ENCODE results near the gene WWC2.

Gene WWC2

DNA sequence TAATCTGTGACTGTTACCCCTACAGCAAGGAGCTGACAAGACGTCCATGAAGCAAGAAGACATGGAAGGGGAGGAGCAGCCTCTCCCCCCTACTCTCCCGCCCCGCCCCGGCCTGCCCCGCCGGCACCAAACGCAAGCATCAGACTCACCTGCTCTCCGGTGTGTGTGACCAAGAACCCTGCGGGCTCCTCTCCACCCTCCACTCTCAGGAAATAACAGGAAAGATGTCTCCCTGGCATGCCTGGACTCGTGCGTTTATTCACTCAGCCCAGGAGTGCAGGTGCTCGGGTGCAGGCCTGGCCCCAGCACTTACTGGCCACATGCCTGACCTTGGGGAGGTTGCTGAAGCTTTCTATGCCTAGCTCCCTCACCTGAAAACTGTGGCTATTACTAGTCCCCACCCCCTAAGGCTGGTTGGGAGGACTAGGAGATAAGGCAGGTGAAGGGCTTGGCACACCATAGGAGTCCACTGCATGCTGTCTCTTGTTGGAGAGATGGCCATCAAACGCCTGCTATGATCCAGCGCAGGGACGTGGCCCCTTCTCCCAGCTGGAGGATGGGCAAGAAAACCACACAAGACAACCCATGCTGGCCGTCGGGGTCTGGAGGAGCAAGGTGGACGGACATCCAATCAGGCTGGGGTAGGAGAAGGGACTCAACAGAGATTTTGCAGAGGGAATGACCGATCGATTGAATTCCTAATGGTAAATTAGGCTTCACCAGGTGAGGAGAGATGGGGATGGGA lies 258.0 kb downstream of the WWC2 start:
- DNase-seq (ENCODE audit: low read depth) = no peak
- TF ChIP-seq, protein P1, sequence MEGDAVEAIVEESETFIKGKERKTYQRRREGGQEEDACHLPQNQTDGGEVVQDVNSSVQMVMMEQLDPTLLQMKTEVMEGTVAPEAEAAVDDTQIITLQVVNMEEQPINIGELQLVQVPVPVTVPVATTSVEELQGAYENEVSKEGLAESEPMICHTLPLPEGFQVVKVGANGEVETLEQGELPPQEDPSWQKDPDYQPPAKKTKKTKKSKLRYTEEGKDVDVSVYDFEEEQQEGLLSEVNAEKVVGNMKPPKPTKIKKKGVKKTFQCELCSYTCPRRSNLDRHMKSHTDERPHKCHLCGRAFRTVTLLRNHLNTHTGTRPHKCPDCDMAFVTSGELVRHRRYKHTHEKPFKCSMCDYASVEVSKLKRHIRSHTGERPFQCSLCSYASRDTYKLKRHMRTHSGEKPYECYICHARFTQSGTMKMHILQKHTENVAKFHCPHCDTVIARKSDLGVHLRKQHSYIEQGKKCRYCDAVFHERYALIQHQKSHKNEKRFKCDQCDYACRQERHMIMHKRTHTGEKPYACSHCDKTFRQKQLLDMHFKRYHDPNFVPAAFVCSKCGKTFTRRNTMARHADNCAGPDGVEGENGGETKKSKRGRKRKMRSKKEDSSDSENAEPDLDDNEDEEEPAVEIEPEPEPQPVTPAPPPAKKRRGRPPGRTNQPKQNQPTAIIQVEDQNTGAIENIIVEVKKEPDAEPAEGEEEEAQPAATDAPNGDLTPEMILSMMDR (conservative IDR thresholded peaks at IDR 0.05; ENCODE audit: low read depth, low read length) = no peak
- H3K4me3 ChIP-seq (ENCODE audit: low read length) = no peak overlapping the region

GRCh38 chr4:183358215-183358755 lies 259.2 kb downstream of the WWC2 start:
- no peak for DNase-seq (ENCODE audit: low read depth)
- H3K4me3 ChIP-seq (ENCODE audit: low read length) = no peak overlapping the region
- TF ChIP-seq, protein P1 (conservative IDR thresholded peaks at IDR 0.05; ENCODE audit: low read depth, low read length) = no peak

- TF ChIP-seq, protein P1 (conservative IDR thresholded peaks at IDR 0.05; ENCODE audit: low read depth, low read length) = no peak
- no peak overlapping the region for H3K4me3 ChIP-seq (ENCODE audit: low read length)
- DNase-seq (ENCODE audit: low read depth) = peak; percentile 38
Measured at GRCh38 chr4:183360161-183360919, 261.3 kb downstream of the WWC2 start.

DNA sequence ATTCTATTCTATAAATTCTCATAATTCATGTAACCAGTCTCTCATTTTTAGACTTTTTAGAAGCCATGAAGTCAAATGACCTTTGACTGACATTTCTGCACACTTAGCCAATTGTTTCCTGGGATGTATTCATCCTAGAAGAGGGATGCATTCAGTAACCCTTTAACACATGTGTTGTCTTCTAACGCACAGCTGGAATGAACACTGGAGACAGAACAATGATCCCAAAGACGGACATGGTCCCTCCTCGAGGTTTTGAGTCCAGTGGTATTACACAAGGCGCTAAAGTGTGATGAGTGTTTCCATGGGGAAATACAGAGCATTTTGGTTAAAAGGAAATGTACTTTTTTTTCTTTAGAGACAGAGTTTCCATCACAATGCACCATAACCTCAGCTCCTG lies 263.0 kb downstream of the WWC2 start:
- TF ChIP-seq, protein P1 (conservative IDR thresholded peaks at IDR 0.05; ENCODE audit: low read depth, low read length) = no peak
- DNase-seq (ENCODE audit: low read depth) = no peak
- H3K4me3 ChIP-seq (ENCODE audit: low read length) = no peak overlapping the region

DNA sequence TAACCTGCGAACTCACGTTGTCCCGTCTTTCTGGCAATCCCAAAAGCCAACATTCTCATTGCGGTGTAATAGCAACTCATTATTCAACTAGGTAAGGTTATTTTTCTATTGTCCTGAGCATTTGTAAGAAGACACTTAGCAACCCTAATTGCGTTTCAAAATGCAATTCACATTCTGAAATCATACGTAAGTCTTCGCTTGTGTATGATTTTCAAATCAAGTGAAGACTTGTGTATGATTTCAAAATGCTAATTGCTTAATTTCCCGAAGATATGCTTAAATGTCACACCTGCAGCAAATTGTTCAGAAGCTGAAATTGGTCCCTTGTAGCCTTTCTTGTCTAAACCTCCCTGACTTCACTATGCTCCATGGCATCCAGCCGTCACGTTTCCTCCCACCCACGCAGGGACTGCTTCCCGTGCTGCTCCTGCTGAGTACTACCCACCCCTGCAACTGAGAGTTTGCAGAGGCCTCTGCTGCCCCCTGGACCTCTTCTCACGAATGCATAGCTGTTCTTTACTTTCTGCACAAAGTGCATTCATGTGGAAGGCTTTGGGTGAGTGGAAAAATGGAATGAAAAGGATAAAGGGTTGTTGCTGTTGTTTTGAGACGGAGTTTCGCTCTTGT lies 264.0 kb downstream of the WWC2 start:
- TF ChIP-seq, protein P1 (conservative IDR thresholded peaks at IDR 0.05; ENCODE audit: low read depth, low read length) = peak; percentile 70
- H3K4me3 ChIP-seq (ENCODE audit: low read length) = no peak overlapping the region
- no peak for DNase-seq (ENCODE audit: low read depth)

- TF ChIP-seq, protein P1 (conservative IDR thresholded peaks at IDR 0.05; ENCODE audit: low read depth, low read length) = no peak
- no peak overlapping the region for H3K4me3 ChIP-seq (ENCODE audit: low read length)
- no peak for DNase-seq (ENCODE audit: low read depth)
Measured at GRCh38 chr4:183364025-183364424, 265.0 kb downstream of the WWC2 start.
